ENCODE measurements around the gene GALNT2.

Gene GALNT2

DNA sequence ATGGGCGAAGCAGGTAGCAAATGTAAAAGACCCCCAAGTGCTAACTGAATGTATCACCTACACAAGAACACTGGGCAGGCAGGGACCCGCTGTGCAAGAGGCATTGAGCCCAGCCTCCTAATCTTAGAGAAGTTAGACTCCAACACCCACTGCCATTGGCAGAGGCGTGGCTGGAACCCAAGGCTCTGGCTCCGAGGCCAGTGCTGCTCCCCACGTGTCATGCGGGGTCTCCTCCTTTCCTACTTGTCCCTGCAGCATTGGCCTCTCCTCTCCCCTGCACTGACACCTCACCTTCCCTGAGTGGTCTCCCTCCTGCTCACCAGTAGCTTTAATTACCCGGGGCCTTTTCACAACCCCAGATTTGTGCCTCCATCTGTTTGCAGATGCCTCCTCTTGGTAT is 107.0 kb downstream of the GALNT2 start:
- Histone ChIP-seq H3K9me3 (ENCODE audit: low read length) (no peaks in the 10 kb centered on the region), H3K27me3 (ENCODE audit: insufficient read depth, low read length) (no peaks in the 10 kb centered on the region), H3K4me1 (ENCODE audit: insufficient read depth, low read length) (no peaks in the 10 kb centered on the region), H3K36me3 (ENCODE audit: insufficient read depth, low read length) (peaks cover 4% of the 10 kb centered on the region), H2AFZ (ENCODE audit: low read depth, low read length) (no peak overlapping the region), H3K4me3 (ENCODE audit: low read length) (no peak overlapping the region)

DNA sequence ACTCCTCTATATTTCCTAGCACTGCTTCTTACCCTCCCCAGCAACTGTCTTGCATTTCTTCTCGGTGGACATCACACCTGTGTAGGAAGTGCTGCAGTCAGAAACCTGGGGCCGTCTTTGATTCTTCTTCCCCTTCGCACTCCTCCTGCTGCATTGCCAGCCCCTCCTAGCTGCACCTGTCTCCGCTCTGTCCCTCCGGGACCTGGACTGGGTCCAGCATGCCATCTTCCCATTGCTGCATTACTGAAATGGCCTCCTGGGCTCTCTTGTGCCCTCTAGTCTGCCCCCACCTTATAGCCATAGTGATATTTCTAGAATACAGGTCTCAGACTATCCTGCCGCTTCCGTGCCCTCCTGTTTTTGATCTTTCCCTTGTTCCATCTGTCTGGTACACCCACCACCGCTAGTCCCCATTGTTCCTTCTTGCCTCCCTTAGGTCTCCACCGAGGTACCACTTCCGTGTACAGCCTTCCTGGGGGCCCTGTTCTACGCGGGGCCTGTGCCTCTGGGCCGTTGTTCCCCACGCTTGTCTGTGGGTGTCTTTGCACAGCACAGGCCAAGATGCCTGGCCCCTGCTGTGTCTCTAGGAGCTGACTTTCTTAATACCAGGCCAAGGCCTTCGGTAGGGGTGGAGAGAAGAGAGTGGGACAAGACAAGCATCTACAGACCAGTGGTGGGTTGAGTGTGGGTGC is 107.6 kb downstream of the GALNT2 start:
- Histone ChIP-seq H3K4me1 (ENCODE audit: insufficient read depth, low read length) (no peaks in the 10 kb centered on the region), H3K36me3 (ENCODE audit: insufficient read depth, low read length) (peaks cover 9% of the 10 kb centered on the region)

DNA sequence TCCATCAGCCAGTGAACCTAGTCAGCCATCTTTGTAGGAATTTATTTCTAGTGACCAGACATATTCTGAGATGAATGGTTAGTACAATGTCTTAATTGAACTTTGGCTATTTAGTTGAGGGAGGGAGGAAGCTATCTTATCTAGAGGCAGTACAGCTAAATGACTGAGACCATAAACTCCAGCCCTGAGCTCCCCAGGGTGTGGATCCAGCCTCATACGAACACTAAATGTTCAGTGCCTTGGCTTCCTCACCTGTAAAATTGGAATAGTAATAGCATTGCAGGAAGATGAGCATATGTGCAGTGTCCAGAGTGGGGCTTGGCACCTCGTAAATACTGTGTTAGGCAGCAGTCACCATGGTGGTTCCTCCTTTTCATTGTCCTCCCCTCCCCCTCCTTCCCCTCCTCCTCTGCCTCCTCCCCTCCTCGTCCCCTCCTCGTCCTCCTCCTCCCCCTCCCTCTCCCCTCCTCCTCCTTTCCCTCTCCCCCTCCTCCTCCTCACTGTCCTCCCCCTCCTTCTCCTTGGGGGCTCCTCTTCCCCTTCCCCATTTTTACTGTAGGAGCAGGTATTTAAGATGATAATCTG is 108.2 kb downstream of the GALNT2 start:
- Histone ChIP-seq H3K4me3 (ENCODE audit: low read length) (no peak overlapping the region), H3K27me3 (ENCODE audit: insufficient read depth, low read length) (no peaks in the 10 kb centered on the region), H3K4me1 (ENCODE audit: insufficient read depth, low read length) (no peaks in the 10 kb centered on the region), H3K9me3 (ENCODE audit: low read length) (peaks cover 2% of the 10 kb centered on the region), H2AFZ (ENCODE audit: low read depth, low read length) (no peak overlapping the region), H3K36me3 (ENCODE audit: insufficient read depth, low read length) (peaks cover 9% of the 10 kb centered on the region)

More for the DNA sequence above, 107.6 kb downstream of the GALNT2 start:
- Histone ChIP-seq H3K27me3 (ENCODE audit: insufficient read depth, low read length) (no peaks in the 10 kb centered on the region), H2AFZ (ENCODE audit: low read depth, low read length) (no peak overlapping the region), H3K4me3 (ENCODE audit: low read length) (no peak overlapping the region), H3K9me3 (ENCODE audit: low read length) (peaks cover 2% of the 10 kb centered on the region)

DNA sequence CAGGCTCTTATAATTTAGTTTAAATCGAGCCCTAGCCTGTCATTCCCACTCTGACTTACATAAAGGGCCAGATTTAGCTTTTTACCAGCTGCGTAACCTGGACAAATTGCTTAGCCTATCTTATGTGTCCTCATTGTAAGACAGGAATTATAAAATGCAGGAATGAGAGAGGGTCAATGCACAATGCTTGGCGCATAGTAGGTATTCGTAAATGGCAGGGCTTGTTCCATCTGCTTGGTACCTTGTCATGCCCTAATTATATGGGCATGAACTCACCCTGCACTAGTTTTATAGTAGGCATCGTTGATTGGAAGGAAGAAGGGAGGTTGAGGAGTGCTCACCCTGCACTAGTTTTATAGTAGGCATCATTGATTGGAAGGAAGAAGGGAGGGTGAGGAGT is 108.8 kb downstream of the GALNT2 start:
- H2AFZ ChIP-seq (ENCODE audit: low read depth, low read length) = no peak overlapping the region
- H3K4me3 ChIP-seq (ENCODE audit: low read length) = no peak overlapping the region
- H3K9me3 ChIP-seq (ENCODE audit: low read length) = peaks cover 2% of the 10 kb centered on the region
- H3K4me1 ChIP-seq (ENCODE audit: insufficient read depth, low read length) = no peaks in the 10 kb centered on the region
- no peaks in the 10 kb centered on the region for H3K27me3 ChIP-seq (ENCODE audit: insufficient read depth, low read length)
- H3K36me3 ChIP-seq (ENCODE audit: insufficient read depth, low read length) = peaks cover 9% of the 10 kb centered on the region

DNA sequence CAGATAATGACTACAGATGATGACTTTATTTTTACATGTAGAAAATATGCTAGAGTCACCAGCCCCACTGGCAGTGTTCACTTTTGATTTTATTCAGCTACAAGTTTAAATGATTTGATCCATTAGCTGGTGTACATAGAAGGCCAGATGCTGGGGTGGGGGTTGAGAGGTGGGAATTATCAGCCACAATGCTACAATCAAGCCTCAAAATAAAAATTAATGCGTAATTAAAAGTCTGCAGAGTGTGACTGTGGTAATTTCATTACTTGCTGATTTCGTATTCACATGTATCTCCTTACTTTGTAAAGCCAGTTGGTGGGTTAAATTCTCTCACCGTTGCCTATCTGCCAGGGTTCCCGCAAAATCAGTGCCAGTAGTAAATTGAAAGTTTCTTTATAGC is 109.3 kb downstream of the GALNT2 start:
- H2AFZ ChIP-seq (ENCODE audit: low read depth, low read length) = no peak overlapping the region
- H3K36me3 ChIP-seq (ENCODE audit: insufficient read depth, low read length) = peaks cover 9% of the 10 kb centered on the region
- peaks cover 2% of the 10 kb centered on the region for H3K9me3 ChIP-seq (ENCODE audit: low read length)
- H3K27me3 ChIP-seq (ENCODE audit: insufficient read depth, low read length) = no peaks in the 10 kb centered on the region
- H3K4me1 ChIP-seq (ENCODE audit: insufficient read depth, low read length) = no peaks in the 10 kb centered on the region
- no peak overlapping the region for H3K4me3 ChIP-seq (ENCODE audit: low read length)

DNA sequence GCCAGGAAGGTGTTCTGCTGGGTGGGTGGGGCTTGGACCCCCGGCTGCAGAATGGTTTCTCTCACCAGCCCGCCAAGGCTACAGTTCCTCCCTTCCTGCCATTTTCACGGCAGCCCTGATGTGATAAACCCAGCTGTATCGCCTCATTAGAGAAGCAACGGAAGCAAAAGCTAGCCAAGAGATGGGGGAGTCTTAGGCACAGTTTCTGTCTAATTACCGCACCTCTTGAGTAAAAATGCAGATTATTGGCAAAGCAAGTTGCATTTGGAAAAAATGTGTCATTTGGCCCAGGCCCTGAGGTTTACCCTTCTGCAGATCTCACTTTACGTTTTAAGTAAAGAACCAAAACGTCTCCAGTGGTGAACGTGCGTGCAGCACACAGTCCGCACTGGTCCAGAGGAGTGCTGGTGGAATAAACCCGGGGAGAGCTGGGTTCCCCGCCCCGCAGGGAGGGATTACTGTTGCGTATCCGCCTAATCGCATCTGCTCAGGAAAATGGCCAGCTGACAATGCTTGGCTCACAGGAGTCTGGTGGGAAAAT is 109.9 kb downstream of the GALNT2 start:
- no peak overlapping the region for H3K4me3 ChIP-seq (ENCODE audit: low read length)

DNA sequence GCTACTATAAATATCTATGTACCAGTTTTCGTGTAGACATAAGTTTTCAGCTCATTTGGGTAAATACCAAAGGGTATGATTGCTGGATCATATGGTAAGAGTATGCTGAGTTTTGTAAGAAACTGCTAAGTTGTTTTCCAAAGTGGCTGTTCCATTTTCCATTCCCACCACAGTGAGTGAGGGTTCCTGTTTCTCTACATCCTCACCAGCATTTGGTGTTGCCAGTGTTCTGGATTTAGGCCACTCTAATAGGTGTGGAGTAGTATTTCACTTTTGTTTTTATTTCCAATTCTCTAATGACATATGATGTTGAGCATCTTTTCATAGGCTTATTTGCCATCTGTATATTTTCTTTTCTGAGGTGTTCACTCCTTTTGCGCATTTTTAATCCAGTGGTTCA is 112.2 kb downstream of the GALNT2 start:
- peaks cover 2% of the 10 kb centered on the region for H3K9me3 ChIP-seq (ENCODE audit: low read length)
- peaks cover 9% of the 10 kb centered on the region for H3K36me3 ChIP-seq (ENCODE audit: insufficient read depth, low read length)
- no peaks in the 10 kb centered on the region for H3K4me1 ChIP-seq (ENCODE audit: insufficient read depth, low read length)
- no peak overlapping the region for H2AFZ ChIP-seq (ENCODE audit: low read depth, low read length)
- H3K4me3 ChIP-seq (ENCODE audit: low read length) = no peak overlapping the region
- H3K27me3 ChIP-seq (ENCODE audit: insufficient read depth, low read length) = no peaks in the 10 kb centered on the region

More for the DNA sequence above, 109.9 kb downstream of the GALNT2 start:
- H3K27me3 ChIP-seq (ENCODE audit: insufficient read depth, low read length) = no peaks in the 10 kb centered on the region
- H3K4me1 ChIP-seq (ENCODE audit: insufficient read depth, low read length) = no peaks in the 10 kb centered on the region
- H3K36me3 ChIP-seq (ENCODE audit: insufficient read depth, low read length) = peaks cover 9% of the 10 kb centered on the region
- peaks cover 2% of the 10 kb centered on the region for H3K9me3 ChIP-seq (ENCODE audit: low read length)
- no peak overlapping the region for H2AFZ ChIP-seq (ENCODE audit: low read depth, low read length)

DNA sequence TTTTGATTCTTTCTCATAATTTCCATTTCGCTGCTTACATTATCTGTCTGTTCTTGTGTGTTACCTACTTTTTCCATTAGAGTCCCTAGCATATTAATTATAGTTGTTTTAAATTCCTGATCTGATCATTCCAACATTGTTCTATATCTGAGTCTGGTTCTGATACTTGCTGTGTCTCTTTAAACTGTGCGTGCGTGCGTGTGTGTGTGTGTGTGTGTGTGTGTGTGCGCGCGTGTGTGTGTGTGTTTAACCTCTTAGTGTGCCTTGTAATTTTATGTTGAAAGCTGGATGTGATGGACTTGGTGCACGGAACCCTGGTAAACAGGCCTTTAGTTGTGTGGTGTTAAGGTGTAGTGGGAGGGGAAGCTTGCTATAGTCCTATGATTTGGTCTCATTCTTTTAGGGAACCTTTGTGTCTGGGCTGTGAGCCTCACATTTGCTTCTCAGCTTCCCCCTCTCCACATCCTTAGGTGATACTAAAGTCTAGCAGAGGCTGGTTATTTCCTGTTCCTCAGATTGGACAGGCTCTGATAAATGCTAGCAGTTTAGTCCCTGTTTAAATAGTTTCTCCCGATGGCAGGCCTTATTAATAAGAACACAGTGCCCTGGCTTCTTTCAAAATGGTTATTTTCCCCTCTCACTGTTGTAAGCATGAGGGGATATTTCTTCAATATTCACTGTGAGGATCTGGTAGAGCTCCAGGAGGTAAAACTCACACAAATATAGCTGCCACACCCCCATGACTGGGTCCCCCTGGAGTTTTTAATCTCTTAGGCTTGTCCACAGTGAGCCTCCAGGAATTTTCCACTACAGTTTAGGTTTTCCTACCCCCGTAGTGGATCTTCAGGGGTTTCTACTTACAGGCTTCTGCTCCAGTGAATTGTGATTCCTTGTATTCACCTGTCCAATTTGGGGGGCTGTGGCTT is 118.3 kb downstream of the GALNT2 start:
- Histone ChIP-seq H3K9me3 (ENCODE audit: low read length) (peaks cover 2% of the 10 kb centered on the region), H3K4me1 (ENCODE audit: insufficient read depth, low read length) (peaks cover 16% of the 10 kb centered on the region), H3K36me3 (ENCODE audit: insufficient read depth, low read length) (no peaks in the 10 kb centered on the region), H3K4me3 (ENCODE audit: low read length) (no peak overlapping the region), H3K27me3 (ENCODE audit: insufficient read depth, low read length) (no peaks in the 10 kb centered on the region), H2AFZ (ENCODE audit: low read depth, low read length) (no peak overlapping the region)

DNA sequence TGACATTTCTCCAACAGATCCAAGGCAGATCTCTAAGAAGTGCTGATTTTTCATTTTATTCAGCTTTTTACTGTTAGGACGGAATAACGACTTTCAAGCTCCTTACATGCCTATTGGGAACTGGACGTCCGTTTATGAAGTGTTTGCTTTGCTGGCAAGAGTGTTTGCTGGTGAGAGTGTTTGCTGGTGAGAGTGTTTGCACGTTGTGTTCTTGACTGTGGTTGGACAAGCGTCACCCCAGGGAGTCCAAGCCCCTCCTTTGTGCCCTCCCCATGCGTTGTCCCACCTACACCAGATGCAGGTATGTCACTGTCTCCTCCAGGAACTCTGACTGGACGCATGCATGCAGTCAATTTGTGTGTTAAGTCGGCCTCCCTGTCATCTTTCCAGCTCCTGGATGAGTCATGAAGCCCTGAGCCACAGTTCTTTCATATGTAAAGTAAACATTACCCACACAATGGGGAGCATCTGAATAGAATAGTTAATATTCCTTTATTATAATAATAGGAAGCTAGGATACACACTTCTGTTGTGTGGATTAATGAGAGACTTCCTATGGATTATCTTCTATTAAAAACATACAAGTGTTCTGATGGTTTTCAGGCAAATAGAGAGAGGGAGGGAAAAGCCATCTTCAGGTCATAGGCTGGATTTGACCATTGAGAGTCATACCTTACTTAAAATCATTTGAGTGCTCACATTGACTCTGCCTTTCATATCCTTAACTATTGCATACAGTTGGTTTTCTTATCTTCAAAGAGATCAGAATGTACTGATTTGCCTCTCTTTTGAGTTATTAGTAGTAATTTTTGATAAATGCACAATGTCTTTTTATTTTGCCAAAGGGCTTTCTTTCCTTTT is 119.2 kb downstream of the GALNT2 start:
- no peak overlapping the region for H3K4me3 ChIP-seq (ENCODE audit: low read length)

DNA sequence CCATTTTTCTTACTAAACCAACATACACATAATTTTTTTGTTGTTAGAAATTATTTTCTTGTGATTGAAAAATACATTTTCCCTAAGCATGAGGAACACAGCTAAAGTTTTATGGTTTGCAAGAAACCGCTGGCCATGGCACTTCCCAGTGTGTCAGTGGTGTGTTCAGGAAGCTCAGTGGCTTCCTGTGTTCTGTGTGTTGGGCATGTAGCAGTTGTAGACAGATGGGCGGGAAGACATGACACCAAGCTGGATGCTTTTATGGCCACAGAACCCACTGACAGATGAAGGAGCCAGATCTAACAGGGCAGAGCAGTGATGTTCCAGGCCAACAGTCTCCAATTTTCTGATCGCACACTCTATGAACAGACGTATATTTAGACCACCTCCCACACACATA is 119.8 kb downstream of the GALNT2 start:
- Histone ChIP-seq H3K4me3 (ENCODE audit: low read length) (no peak overlapping the region), H3K9me3 (ENCODE audit: low read length) (peaks cover 2% of the 10 kb centered on the region), H2AFZ (ENCODE audit: low read depth, low read length) (no peak overlapping the region), H3K4me1 (ENCODE audit: insufficient read depth, low read length) (peaks cover 16% of the 10 kb centered on the region), H3K27me3 (ENCODE audit: insufficient read depth, low read length) (no peaks in the 10 kb centered on the region), H3K36me3 (ENCODE audit: insufficient read depth, low read length) (no peaks in the 10 kb centered on the region)

More for the DNA sequence above, 119.2 kb downstream of the GALNT2 start:
- Histone ChIP-seq H3K36me3 (ENCODE audit: insufficient read depth, low read length) (no peaks in the 10 kb centered on the region), H3K27me3 (ENCODE audit: insufficient read depth, low read length) (no peaks in the 10 kb centered on the region), H3K4me1 (ENCODE audit: insufficient read depth, low read length) (peaks cover 16% of the 10 kb centered on the region), H2AFZ (ENCODE audit: low read depth, low read length) (no peak overlapping the region), H3K9me3 (ENCODE audit: low read length) (peaks cover 2% of the 10 kb centered on the region)

DNA sequence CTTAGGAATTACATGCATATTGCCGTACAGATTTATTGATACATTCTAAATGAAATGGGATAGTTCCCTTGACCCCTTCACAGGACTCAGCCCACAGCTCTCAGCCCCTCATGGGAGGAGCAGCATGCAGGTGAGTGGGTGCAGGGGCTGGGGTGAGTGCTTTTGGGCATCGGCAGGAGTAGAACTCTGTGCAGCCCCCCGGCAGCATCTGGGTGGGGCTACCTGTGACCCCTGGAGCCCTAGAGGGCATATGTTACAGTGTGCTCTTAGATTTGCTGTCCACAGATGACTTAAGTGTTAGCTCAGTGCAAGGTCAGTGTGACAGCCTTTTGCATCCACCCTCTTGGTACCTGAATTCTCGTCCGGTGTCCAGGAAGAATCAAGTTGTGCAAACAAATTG is 120.3 kb downstream of the GALNT2 start:
- no peaks in the 10 kb centered on the region for H3K27me3 ChIP-seq (ENCODE audit: insufficient read depth, low read length)
- no peak overlapping the region for H2AFZ ChIP-seq (ENCODE audit: low read depth, low read length)
- no peak overlapping the region for H3K4me3 ChIP-seq (ENCODE audit: low read length)
- no peaks in the 10 kb centered on the region for H3K36me3 ChIP-seq (ENCODE audit: insufficient read depth, low read length)
- peaks cover 16% of the 10 kb centered on the region for H3K4me1 ChIP-seq (ENCODE audit: insufficient read depth, low read length)
- H3K9me3 ChIP-seq (ENCODE audit: low read length) = peaks cover 2% of the 10 kb centered on the region

DNA sequence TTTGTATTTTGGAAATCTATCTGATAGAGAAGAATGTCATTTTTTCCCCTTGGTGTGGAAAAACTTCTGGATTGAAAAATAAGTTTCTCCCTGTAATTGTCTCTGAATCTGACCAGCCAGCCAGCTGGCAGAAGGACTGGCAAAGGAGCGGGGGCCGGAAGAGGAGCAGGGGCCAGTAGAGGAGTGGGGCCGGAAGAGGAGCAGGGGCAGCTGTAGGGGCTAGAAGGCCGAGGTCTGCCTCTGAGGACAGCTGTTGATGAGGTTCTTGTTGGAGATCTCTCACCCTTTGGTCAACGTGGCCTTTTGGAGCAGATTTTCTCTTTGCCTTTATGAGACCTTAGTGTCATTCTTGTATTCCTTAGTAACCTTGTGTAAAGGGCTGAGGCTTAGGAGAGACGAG is 121.8 kb downstream of the GALNT2 start:
- Histone ChIP-seq H3K4me3 (ENCODE audit: low read length) (no peak overlapping the region), H3K36me3 (ENCODE audit: insufficient read depth, low read length) (peaks cover 4% of the 10 kb centered on the region), H2AFZ (ENCODE audit: low read depth, low read length) (no peak overlapping the region), H3K9me3 (ENCODE audit: low read length) (peaks cover 2% of the 10 kb centered on the region), H3K4me1 (ENCODE audit: insufficient read depth, low read length) (peaks cover 16% of the 10 kb centered on the region), H3K27me3 (ENCODE audit: insufficient read depth, low read length) (no peaks in the 10 kb centered on the region)
